Kidney (tissue), 14 donors: ENCODE measurements around the gene TMEM179. TPM values are rescaled to one million over a fixed set of nuclear protein-coding genes. Genes with fewer than 3 reads are reported as not detected.

Source experiments
- DNase-seq, 5 donors: peaks; one replicate each; pipeline ENCODE4 v3.0.0-alpha.2; 2013 to 2020
- FAIRE-seq: peaks from 2 replicates; lab custom pipeline; 2012; peaks lifted over from hg19 to GRCh38; lab: Jason Lieb, UNC
- H3K27ac ChIP-seq, 2 donors: one replicate each; pipeline ENCODE4 v1.7.0; 2013; ENCODE audit warnings: low read depth in 2 of 2, low read length in 2 of 2, inconsistent platforms in 1 of 2
- H3K27me3 ChIP-seq: one replicate; pipeline ENCODE4 v1.7.1; 2013; ENCODE audit warnings: low read length, inconsistent platforms; ENCODE audit not compliant: control insufficient read depth, insufficient read depth
- H3K36me3 ChIP-seq, 3 donors: one replicate each; pipeline versions ENCODE4 v1.7.0 to v1.7.1; 2013; ENCODE audit warnings: low read length in 3 of 3, control low read depth in 1 of 3, inconsistent platforms in 1 of 3; ENCODE audit not compliant: insufficient read depth in 3 of 3, control insufficient read depth in 2 of 3
- H3K4me1 ChIP-seq, 3 donors: one replicate each; pipeline versions ENCODE4 v1.7.0 to v1.7.1; 2013; ENCODE audit warnings: low read length in 3 of 3, inconsistent platforms in 1 of 3, low read depth in 1 of 3; ENCODE audit not compliant: control insufficient read depth in 2 of 3, insufficient read depth in 2 of 3
- H3K4me3 ChIP-seq, 3 donors: one replicate each; pipeline versions ENCODE4 v1.7.0 to v1.8.1; 2013; ENCODE audit warnings: low read length in 3 of 3, control low read depth in 1 of 3, inconsistent platforms in 1 of 3
- H3K9ac ChIP-seq, 3 donors: one replicate each; pipeline versions ENCODE4 v1.7.0 to v1.7.1; 2013; ENCODE audit warnings: low read length in 3 of 3, control low read depth in 1 of 3, inconsistent platforms in 1 of 3
- H3K9me3 ChIP-seq, 3 donors: one replicate each; pipeline versions ENCODE4 v1.7.0 to v1.7.1; 2013; ENCODE audit warnings: low read length in 3 of 3, control low read depth in 1 of 3, inconsistent platforms in 1 of 3; ENCODE audit not compliant: control insufficient read depth in 2 of 3, insufficient read depth in 1 of 3
- CTCF ChIP-seq: IDR thresholded peaks from 3 replicates; pipeline ENCODE4 v1.5.1; 2012; ENCODE audit warnings: mild to moderate bottlenecking, moderate library complexity, borderline replicate concordance; ENCODE audit not compliant: insufficient read depth; ENCODE audit errors: extremely low read depth
- intact Hi-C: fragments of 100-400 bp; cut with DNase I; formaldehyde crosslinking; loops from one replicate; pipeline ENCODE4 v1.11.1; 2022
- polyA plus RNA-seq: library from polyadenylated mRNA; stranded (reverse); fragments of 350-450 nt; fragmentation: Illumina TruSeq; extraction: RNeasy Lipid Tissue Mini Kit (QIAGEN cat#74804); gene quantifications from one replicate; pipeline ENCODE4 v1.2.3, GENCODE V29; 2014; ENCODE audit warnings: low read depth, low replicate concordance; ENCODE audit not compliant: insufficient read depth
- total RNA-seq: library from RNA; stranded (reverse); fragmentation: NEBNext Ultra II Directional; extraction: Animal tissue kit (Norgen Biotek cat#: 25700); gene quantifications from one replicate; pipeline ENCODE4 v1.2.1, GENCODE V29; 2021
- donor health status: control.
- donor health status: control.
- donor health status: control.
- donor health status: control.
- donor health status: control.
- donor health status: DM: yes; HTN: yes; CAD: no.
- donor health status: Normal renal cell carcinoma (clear cell type).

Gene TMEM179
- total and polyA plus RNA-seq, 2 donors from 2014 or later, result 0.50 to 0.67 TPM

- no peak for DNase-seq
- H3K4me3 ChIP-seq, result no peak overlapping the region
- H3K36me3 ChIP-seq, result no peaks in the 10 kb centered on the region
- no peak for TF ChIP-seq CTCF
- peaks cover 0 to 3% (median 0%) of the 10 kb centered on the region in 3 donors for H3K4me1 ChIP-seq
- H3K9me3 ChIP-seq, result no peaks in the 10 kb centered on the region
- no peak overlapping the region for H3K9ac ChIP-seq
- H3K27ac ChIP-seq, result no peak overlapping the region
- no peak for FAIRE-seq
- no peaks in the 10 kb centered on the region for H3K27me3 ChIP-seq
- intact Hi-C loops, result loop anchor here (5.0 kb wide), 1 partner anchor 50 kb away; no protein-coding TSS in a partner anchor
These were observed 47.8 kb upstream of the TMEM179 start for GRCh38 chr14:104652386-104652785.

- no peak for FAIRE-seq
- no peaks in the 10 kb centered on the region for H3K36me3 ChIP-seq
- intact Hi-C loops, result loop anchor here (5.0 kb wide), 1 partner anchor 50 kb away; no protein-coding TSS in a partner anchor
These were observed 47.3 kb upstream of the TMEM179 start for GRCh38 chr14:104651876-104652260.

GRCh38 chr14:104650981-104651875, 46.7 kb upstream of the TMEM179 start:
- no peak for FAIRE-seq
- H3K36me3 ChIP-seq, result no peaks in the 10 kb centered on the region
- H3K4me3 ChIP-seq, result no peak overlapping the region
- no peak overlapping the region for H3K27ac ChIP-seq
- no peak overlapping the region for H3K9ac ChIP-seq
- no peak for TF ChIP-seq CTCF
- no peak for DNase-seq
- H3K9me3 ChIP-seq, result no peaks in the 10 kb centered on the region
- intact Hi-C loops, result loop anchor here (5.0 kb wide), 1 partner anchor 51 kb away; no protein-coding TSS in a partner anchor
- peaks cover 0 to 3% (median 0%) of the 10 kb centered on the region in 3 donors for H3K4me1 ChIP-seq
- H3K27me3 ChIP-seq, result no peaks in the 10 kb centered on the region

More at GRCh38 chr14:104651876-104652260, 47.3 kb upstream of the TMEM179 start:
- H3K9ac ChIP-seq, result no peak overlapping the region
- H3K4me1 ChIP-seq, result peaks cover 0 to 3% (median 0%) of the 10 kb centered on the region in 3 donors
- no peak overlapping the region for H3K4me3 ChIP-seq
- H3K27ac ChIP-seq, result no peak overlapping the region
- no peaks in the 10 kb centered on the region for H3K27me3 ChIP-seq
- H3K9me3 ChIP-seq, result no peaks in the 10 kb centered on the region
- no peak for TF ChIP-seq CTCF
- peak in 1 of 5 donors; percentile 48 for DNase-seq
